GM19240 (cell line): Measurements from ENCODE around the gene CERK.
"Not testable (repeated sequence)": the region's sequence is repeated elsewhere in the genome, so short reads cannot be mapped to it uniquely, and the experiment has no call there.

Experiments used
- DNase-seq: peaks from one replicate; pipeline ENCODE4 v3.0.0; 2011; ENCODE audit warnings: low spot score; ENCODE audit not compliant: insufficient read length

Gene CERK

DNA sequence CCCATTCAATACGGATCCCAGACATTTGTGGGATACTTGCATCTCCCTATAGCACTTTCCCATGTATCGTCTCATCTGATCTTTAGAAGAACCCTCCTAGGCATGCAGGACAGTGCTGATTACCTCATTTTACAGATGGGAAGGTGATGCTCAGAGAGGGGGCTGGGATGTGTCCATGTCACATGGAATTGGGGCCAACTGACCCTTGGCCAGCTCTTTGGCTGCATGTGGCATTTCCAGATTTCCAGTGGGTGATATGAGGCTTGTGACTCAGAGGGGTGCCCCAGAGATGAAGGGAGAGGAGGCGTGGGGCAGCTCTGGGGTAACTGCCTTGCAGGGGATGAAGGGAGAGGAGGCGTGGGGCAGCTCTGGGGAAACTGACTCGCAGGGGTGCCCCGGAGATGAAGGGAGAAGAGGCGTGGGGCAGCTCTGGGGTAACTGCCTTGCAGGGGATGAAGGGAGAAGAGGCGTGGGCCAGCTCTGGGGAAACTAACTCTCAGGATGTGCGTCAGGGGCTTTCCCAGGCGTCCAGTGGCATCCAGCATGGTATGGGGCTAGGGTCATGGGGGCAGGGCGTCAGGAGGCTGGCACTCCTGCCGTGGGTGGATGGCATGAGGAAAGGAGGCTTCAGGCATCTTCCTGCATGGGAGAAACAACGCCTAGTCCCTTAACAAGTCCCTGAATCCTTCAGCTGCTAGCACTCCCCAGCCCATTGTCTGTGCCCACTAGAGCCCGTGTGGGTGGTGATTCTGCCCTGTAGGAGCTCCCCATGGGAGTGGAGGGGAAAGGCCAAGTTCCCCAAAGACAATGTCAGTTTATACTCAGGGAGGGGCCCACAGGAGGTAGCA is 11.9 kb upstream of the CERK start:
- no peak for DNase-seq

DNA sequence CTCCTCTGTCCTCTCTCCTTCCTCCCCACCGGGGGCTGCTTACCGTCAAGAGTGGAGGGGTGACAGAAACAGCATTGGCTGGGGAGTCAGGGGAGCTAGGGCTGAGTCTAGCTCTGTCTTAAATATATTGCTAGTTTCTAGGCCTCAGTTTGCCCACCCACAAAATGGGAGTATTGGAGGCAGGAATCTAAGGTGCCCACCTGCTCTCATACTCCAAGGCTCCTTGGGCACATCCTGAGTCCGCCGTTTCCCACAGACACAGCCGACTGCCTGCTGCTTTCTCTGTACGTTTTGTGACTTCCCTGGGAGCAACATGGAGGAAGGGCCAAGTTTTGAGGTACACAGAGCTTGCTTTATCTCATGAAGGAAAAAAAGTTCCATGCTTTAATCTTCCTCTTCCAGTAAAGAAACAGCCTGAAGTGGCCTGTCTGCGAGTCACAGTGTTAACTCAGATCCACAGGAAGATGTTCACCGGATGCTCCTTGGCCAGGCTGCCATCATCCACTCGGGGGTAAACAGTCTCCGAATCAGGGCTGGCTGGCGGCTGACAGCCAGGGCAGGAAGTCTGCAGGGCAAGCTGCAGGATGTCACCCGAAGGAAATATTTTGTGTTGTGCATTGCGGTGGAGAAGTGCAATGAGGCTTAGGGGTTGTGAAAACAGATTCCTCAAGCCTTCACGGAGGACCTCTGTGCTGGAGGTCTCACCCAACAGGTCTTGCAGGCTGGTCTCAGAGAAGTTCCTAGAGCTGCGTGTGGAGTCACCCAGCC is 11.0 kb upstream of the CERK start:
- DNase-seq = no peak

DNA sequence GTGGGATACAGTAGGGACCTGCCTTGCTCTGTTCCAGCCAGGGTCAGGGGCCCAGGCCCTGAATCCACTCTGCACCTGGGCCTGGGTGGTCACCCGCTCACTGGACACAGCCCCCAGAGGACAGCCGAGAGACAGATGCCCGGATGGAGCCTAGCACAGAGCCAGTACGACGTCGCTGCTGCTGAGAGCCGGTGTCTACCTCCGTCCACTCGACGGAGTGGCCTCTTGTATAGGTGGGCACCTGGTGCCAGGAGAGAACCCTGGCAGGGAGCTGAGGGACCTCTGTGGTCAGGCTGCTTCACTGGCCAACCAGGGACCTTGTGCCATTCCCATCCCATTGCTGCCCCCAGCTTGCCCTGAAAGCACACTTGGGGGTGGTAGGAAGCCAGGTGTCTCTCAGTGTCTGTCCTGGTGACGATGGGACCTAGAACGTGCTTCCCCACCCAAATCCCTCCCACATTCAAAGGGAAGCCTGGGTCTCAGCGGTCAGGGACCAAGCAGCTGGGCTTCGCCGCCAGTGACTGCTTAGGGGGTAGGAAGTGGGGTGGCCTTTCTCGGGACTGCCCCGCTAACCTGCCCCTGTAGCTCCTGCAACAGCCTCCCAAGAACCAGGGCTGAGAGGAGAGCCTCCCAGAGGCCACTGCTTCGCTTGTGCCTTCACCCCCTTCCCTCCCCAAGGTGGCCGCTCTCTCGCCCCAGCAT is 10.3 kb upstream of the CERK start:
- DNase-seq = no peak

DNA sequence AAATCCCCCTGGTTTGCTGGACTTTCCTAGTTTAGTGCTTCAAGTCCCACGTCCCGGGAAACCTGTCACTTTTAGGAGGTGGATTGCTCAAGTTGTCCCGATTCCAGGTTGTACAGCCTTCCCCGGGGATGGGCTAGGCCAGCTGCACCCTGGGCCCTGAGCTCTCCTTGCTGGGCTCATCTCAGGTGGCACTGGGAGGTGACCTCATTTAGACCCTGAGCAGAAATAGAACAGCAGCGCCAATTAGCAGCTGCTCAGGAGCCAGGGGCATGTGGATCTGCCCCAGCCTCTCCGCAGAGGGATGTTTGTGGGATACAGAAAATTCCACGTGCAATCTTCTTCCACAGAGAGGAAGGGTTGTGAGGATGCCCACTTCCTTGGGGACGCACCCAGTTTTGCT is 9.6 kb upstream of the CERK start:
- no peak for DNase-seq

GRCh38 chr22:46746620-46747019 is 8.6 kb upstream of the CERK start:
- DNase-seq = no peak

DNA sequence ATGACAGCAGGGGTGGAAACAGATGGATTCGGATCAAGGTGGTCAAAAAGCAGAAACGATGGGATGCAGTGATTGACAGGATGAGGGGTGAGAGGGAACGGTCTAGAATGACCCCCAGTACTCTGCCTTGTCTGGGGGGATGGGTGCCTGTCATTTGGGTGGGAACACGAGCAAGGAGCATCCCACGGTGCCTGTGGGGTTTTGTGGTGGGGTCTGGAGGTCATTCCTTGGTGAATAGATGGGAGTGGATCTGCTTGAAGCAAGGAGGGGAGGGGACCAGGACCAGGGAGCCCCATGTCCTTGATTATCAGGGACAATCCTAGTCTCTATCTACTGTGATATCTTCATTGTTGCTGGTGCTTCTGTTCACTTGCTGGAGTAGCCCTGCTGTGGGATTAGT is 8.1 kb upstream of the CERK start:
- DNase-seq = no peak

GRCh38 chr22:46744581-46744980 is 6.5 kb upstream of the CERK start:
- no peak for DNase-seq

DNA sequence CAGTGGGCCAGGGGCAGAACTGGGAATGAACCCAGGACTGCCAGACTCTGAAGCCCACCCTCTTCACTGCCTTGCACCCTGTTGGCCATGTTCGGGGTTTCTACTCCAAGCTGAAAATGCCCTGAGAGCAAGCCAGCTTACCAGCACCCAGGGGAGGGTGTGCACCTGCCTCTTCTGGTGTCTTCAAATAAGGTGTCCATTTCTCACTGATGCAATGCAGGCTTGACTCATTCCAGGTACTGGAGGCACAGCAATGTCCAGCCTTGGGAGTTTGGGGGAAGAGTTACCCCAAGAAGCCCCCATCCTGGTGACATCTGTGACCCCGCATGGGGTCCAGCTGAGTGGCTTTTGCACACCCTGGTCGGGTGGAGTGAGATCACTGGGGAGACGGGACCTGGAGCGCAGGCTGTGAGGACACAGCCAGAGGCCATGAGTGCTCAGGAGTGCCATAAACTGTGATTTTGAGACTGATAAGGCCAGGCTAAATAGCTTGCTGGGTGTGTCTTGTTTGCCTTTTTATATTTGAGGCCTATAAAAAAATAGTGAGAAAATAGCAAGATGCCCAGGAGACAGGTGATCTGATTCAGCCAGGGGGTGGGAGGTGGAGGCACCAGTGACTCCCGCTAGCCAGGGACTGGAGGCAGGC is 4.6 kb upstream of the CERK start:
- no peak for DNase-seq

DNA sequence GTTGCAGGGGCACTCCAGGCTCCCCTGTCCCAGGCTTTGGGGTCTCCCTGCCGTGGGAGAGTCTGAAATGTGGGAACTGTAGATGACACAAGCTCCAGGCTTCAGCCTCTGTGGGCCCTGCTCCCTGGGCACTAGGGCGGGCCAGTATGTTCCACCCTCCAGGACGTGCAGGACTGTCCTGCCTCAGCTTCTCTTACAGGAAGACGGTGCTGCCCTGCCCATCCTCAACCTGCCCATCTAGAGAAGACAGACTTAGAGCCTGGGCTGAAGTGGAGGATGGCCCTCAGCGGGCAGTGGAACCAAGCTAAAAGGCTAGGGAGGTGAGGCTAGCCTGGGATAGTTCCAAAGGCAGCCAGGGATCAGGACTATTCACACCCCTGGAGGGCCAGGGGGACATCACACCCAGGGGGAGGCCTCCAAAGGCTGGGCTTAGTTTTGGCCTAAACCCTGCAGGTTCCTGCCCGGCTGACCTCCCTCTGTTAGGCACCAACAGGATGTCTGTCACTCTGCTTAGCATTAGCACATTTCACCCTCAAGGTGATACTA is 4.0 kb upstream of the CERK start:
- no peak for DNase-seq

DNA sequence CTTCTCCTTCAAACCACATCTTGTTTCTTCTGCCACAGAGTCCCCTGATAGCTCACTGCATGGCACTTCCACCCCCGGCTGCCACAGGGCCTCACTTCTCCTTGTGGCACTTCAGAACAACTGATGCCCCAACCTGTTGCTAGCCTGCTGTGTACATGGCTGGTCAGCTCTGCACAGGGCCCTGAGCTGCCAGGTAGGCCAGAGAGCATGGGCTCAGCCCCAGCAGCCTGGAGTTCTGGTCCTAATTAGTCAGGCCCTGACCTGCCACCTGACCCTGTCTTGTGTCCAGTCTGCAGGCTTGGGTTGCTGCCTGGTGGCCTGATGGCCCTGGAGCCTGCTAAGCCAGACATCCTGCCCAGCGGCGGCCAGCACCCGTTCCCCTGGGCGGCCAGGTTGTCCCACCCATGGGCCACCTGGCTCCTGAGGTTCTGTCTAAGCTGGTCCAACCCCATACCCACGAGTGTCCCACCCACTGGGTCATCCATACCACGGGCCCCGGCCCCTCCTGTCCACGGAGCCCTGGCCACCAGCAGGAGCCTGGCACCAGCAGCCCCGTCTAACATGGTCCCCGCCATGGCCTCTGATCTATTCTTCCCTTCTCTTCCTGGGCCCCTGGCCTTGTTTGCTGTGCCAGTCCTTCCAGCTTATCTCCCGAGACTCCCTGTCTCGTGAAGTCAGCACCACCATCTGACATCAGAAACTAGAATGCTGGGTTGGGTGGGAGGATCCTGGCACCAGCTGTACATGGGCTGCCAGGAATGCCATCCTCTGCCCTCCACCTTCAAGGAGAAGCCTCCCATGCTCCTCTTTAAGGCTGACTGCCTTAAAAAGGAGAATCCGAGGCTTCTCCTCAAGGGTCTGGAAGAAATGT is 3.1 kb upstream of the CERK start:
- DNase-seq = no peak

DNA sequence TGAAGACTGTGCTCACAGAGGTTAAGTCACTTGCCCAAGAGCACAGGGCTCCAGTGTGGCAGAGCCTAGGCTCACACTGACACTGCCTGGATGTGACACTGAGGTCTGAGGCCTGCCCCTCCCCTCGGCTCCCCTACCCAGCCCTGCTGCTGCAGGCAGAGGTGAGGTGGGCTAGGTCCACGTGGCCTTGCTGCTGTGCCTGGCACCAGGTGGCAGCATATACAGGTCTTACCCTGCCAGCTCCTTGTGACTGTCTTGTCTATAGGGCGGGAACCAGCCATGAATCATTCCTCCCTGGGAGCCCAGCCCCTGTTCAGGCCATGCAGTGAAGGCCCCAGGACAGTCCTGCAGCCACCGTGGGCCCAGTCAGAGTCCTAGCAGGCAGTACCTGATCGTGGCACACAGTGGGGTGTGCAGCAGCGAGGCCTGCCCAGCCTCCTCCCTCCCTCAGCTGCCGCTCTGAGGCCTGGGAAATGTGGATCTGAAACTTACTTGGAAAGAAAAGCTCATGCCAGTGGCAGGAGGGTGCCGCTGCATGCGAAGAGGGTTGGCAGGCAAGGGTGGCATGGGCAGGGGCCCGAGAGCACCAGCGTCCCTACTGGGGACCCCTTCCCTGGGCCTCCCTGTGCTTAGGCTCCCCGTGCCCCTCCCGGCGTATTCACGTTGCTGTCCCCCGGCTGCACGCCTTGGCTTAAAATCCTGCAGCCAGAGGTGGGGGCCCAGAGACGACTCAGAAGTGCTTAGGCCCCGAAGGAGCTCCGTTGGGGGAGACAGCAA is 1.2 kb upstream of the CERK start:
- no peak for DNase-seq

DNA sequence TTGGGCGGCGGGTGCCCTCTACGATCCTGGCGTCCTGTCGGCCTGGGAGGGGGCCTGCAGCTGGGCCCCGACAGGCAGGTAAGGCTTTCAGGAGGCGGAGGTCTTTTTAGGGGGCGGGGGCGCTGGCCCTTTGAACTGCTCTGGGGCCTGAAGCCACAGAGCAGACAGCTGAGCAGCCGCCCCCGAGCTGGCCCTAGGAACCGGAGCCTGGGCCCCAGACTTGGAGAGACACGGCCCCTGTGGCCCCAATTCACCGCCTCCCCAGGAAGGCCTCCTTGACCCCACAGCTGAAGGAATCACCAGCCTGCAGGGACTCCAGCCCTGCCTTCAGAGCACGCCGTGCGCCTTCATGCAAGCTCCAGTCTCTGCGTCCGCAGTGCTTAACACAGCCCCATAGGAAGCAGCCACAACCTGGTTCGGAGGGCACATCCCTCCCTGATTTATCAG is 618 bp upstream of the CERK start:
- DNase-seq = no peak

DNA sequence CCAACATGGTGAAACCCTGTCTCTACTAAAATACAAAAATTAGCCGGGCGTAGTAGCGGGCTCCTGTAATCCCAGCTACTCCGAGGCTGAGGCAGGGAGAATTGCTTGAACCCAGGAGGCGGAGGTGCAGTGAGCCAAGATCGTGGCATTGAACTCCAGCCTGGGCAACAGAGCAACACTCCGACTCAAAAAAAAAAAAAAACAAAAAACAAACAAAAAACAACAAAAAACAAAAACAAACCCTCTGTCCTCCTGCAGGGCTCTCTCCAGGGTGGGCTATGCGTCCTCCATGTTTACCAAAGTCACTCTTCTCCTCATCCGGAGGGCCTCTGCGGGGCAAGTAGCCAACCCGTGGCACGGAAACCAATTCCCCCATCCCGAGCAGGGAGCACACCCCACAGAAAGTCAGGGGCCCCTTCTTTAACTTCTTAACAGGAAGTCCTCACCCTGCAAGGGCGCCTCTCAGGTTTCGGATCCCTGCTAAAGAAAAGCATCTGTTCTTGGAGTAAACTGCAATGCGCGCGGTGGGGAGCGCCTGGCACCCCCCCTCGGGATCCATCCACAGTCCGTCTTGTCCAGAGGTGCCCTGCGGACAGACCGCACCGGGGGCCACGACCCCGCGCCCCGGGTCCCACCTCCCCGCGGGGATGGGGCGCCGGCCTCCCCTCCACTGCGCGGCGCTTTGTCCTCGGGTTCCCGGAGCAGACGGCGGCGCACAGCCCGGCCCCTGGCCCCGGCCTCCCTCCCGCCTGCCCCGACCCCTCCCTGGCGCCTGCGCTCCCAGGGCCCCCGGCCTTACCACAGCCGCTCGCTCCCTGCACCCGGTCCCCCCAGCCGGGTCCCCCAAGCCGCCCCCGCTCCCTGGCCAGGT is 712 bp downstream of the CERK start:
- no peak for DNase-seq

DNA sequence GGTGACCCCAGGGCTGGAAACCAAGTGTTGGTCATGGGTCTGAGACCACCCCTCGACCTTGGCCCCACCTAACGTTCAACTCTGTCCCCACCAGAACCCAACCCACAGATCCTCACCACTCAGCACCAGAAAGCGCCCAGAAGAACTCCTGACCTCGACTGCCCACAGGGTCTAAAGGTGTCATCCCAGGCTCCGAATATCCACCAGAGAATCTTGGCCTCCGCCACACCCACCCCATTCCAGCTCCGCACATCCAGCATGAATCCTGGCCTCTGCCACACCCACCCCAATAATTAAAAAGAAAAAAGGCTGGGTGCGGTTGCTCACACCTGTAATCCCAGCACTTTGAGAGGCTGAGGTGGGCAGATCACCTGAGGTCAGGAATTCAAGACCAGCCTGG is 1.3 kb downstream of the CERK start:
- DNase-seq = no peak

DNA sequence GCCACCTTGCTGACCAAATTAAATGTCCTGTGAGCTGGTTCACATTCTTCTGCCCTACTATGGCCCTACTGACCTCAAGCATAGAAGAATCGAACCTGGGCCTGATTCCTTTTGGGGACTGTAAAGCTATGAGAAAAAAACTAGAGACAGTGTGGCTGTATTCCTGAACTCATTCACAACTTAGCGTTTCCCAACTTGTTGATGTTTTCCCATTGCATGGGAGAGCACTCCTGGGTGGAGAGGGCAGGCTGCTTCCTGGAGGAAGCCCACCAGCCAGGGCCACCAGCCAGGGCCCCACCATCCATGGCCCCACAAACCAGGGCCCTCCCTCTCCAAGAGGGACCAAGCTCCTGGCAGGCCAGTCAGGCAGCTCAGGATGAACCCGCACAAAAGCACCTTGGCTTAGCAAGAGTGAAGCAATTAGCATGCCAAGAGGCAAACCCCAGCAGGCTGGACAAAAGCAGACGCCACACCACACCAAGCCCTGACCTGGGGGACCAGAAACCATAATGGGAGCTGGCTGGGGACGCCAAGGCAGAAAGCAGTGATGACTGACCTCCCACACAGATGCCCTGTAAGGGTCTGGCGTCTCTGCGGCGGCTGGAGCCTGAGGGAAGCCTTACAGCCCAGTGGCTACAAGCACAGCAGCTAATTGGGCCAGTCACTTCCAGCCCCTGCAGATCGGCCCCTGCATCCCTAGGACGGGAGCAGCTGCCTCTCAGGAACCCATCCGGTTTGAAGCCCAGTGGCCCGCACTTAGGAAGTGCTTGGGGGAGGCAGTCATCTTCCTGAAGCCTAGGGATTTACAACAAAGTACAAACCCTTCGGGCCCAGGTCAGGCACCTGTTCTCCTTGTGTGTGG is 2.1 kb downstream of the CERK start:
- DNase-seq = no peak

- peak; percentile 60 for DNase-seq
Measured at GRCh38 chr22:46734830-46735453, 3.1 kb downstream of the CERK start.

- DNase-seq = not testable (repeated sequence)
Measured at GRCh38 chr22:46734213-46734722, 3.8 kb downstream of the CERK start.
